Astrocyte (in vitro differentiated cells and primary cell): ENCODE data around the gene MPV17. TPM values are rescaled to one million over a fixed set of nuclear protein-coding genes. Genes with fewer than 3 reads are reported as not detected.
A peak's percentile ranks its signal among the peaks of the same experiment; 100 is the strongest.

Experiments used
- DNase-seq: peaks from one replicate; pipeline ENCODE4 v3.0.0-alpha.2; 2010; ENCODE audit warnings: low read depth
- FAIRE-seq: peaks from 2 replicates; lab custom pipeline; 2011; peaks lifted over from hg19 to GRCh38; lab: Jason Lieb, UNC
- H2AFZ ChIP-seq: 2 replicates; pipeline ENCODE4 v1.6.0; 2012; ENCODE audit warnings: low read depth, low read length, inconsistent platforms
- H3K27ac ChIP-seq: 2 replicates; pipeline ENCODE4 v1.5.1; 2011; ENCODE audit warnings: low read depth, low read length, inconsistent platforms
- H3K27me3 ChIP-seq: 2 replicates; pipeline ENCODE4 v1.6.0; 2011; ENCODE audit warnings: low read length, inconsistent platforms; ENCODE audit not compliant: insufficient read depth
- H3K36me3 ChIP-seq: 2 replicates; pipeline ENCODE4 v1.5.1; 2011; ENCODE audit warnings: low read length, inconsistent platforms; ENCODE audit not compliant: insufficient read depth
- H3K4me1 ChIP-seq: 2 replicates; pipeline ENCODE4 v1.5.1; 2011; ENCODE audit warnings: low read length, inconsistent platforms; ENCODE audit not compliant: insufficient read depth
- H3K4me2 ChIP-seq: 2 replicates; pipeline ENCODE4 v1.6.0; 2012; ENCODE audit warnings: low read length, inconsistent platforms
- H3K4me3 ChIP-seq: 2 replicates; pipeline ENCODE4 v1.5.1; 2011; ENCODE audit warnings: low read depth, mild to moderate bottlenecking, low read length, inconsistent platforms; ENCODE audit not compliant: insufficient read depth
- H3K79me2 ChIP-seq: 2 replicates; pipeline ENCODE4 v1.6.0; 2012; ENCODE audit warnings: mild to moderate bottlenecking, low read length, inconsistent platforms; ENCODE audit not compliant: insufficient read depth
- H3K9ac ChIP-seq: 2 replicates; pipeline ENCODE4 v1.6.0; 2012; ENCODE audit warnings: mild to moderate bottlenecking, low read length, inconsistent platforms
- H3K9me3 ChIP-seq: 2 replicates; pipeline ENCODE4 v1.5.1; 2012; ENCODE audit warnings: low read depth, mild to moderate bottlenecking, low read length, inconsistent platforms; ENCODE audit not compliant: insufficient read depth
- H4K20me1 ChIP-seq: 2 replicates; pipeline ENCODE4 v1.6.0; 2012; ENCODE audit warnings: low read length, inconsistent platforms; ENCODE audit not compliant: insufficient read depth
- H3K27ac Mint-ChIP-seq: one replicate; pipeline ENCODE4 v1.8.0; 2021; ENCODE audit warnings: mild to moderate bottlenecking, mixed read lengths; ENCODE audit not compliant: unreplicated experiment
- H3K27me3 Mint-ChIP-seq: one replicate; pipeline ENCODE4 v1.8.0; 2021; ENCODE audit warnings: low read depth, mixed read lengths; ENCODE audit not compliant: unreplicated experiment
- H3K36me3 Mint-ChIP-seq: one replicate; pipeline ENCODE4 v1.8.0; 2021; ENCODE audit warnings: low read depth, mixed read lengths; ENCODE audit not compliant: unreplicated experiment
- H3K4me1 Mint-ChIP-seq: one replicate; pipeline ENCODE4 v1.8.0; 2021; ENCODE audit warnings: low read depth, mixed read lengths; ENCODE audit not compliant: unreplicated experiment
- H3K4me3 Mint-ChIP-seq: one replicate; pipeline ENCODE4 v1.8.0; 2021; ENCODE audit warnings: mild to moderate bottlenecking, moderate library complexity, mixed read lengths; ENCODE audit not compliant: unreplicated experiment
- H3K9me3 Mint-ChIP-seq: one replicate; pipeline ENCODE4 v1.8.0; 2021; ENCODE audit warnings: mild to moderate bottlenecking, mixed read lengths; ENCODE audit not compliant: unreplicated experiment
- CTCF ChIP-seq: IDR thresholded peaks from 2 replicates; pipeline ENCODE4 v1.5.1; 2011; ENCODE audit warnings: low read depth, mild to moderate bottlenecking, inconsistent platforms, low read length, moderate library complexity; ENCODE audit not compliant: insufficient read depth
- EZH2 ChIP-seq: IDR thresholded peaks from 2 replicates; pipeline ENCODE4 v1.6.1; 2012; ENCODE audit warnings: mild to moderate bottlenecking, low read length, inconsistent platforms; ENCODE audit not compliant: insufficient read depth
- total RNA-seq: library from RNA; stranded (reverse); gene quantifications from 2 replicates; pipeline ENCODE4 v1.2.1, GENCODE V29; 2021

MPV17 gene
- total RNA-seq, 1 donor from 2014 or later: 54.0 TPM

GRCh38 chr2:27312152-27312551 lies 10.7 kb downstream of the MPV17 start:
- no peak overlapping the region for H3K4me2 ChIP-seq
- TF ChIP-seq EZH2 (no peak), CTCF (no peak)
- H4K20me1 ChIP-seq: peaks cover 45% of the 10 kb centered on the region
- peaks cover 4% of the 10 kb centered on the region for H3K9me3 Mint-ChIP-seq
- no peaks in the 10 kb centered on the region for H3K4me1 Mint-ChIP-seq
- DNase-seq (no peak), FAIRE-seq (no peak)
- no peak overlapping the region for H3K4me3 Mint-ChIP-seq
- H3K27me3 Mint-ChIP-seq: peaks cover 16% of the 10 kb centered on the region
- H3K27ac ChIP-seq: no peak overlapping the region
- no peak overlapping the region for H3K27ac Mint-ChIP-seq
- peaks cover 20% of the 10 kb centered on the region for H3K36me3 Mint-ChIP-seq
- H3K79me2 ChIP-seq: no peaks in the 10 kb centered on the region
- no peak overlapping the region for H2AFZ ChIP-seq
- peaks cover 16% of the 10 kb centered on the region for H3K27me3 ChIP-seq
- H3K36me3 ChIP-seq: no peaks in the 10 kb centered on the region
- no peak overlapping the region for H3K9ac ChIP-seq
- no peaks in the 10 kb centered on the region for H3K4me1 ChIP-seq
- no peak overlapping the region for H3K4me3 ChIP-seq
- no peaks in the 10 kb centered on the region for H3K9me3 ChIP-seq

GRCh38 chr2:27309651-27310050 lies 13.2 kb downstream of the MPV17 start:
- no peak overlapping the region for H3K27ac Mint-ChIP-seq
- FAIRE-seq: no peak
- H3K27me3 ChIP-seq: peaks cover 41% of the 10 kb centered on the region
- no peaks in the 10 kb centered on the region for H3K4me1 Mint-ChIP-seq
- H3K36me3 ChIP-seq: no peaks in the 10 kb centered on the region
- no peak for DNase-seq
- H3K79me2 ChIP-seq: no peaks in the 10 kb centered on the region
- H4K20me1 ChIP-seq: peaks cover 36% of the 10 kb centered on the region
- H3K9ac ChIP-seq: no peak overlapping the region
- H3K27ac ChIP-seq: no peak overlapping the region
- TF ChIP-seq CTCF (no peak), EZH2 (no peak)
- no peaks in the 10 kb centered on the region for H3K9me3 ChIP-seq
- H2AFZ ChIP-seq: no peak overlapping the region
- H3K4me3 Mint-ChIP-seq: no peak overlapping the region
- peaks cover 3% of the 10 kb centered on the region for H3K4me1 ChIP-seq
- H3K27me3 Mint-ChIP-seq: peaks cover 32% of the 10 kb centered on the region
- H3K9me3 Mint-ChIP-seq: peaks cover 4% of the 10 kb centered on the region
- H3K36me3 Mint-ChIP-seq: peaks cover 18% of the 10 kb centered on the region
- no peak overlapping the region for H3K4me3 ChIP-seq
- no peak overlapping the region for H3K4me2 ChIP-seq

- H3K4me2 ChIP-seq: peak within 1 kb of the TSS; percentile 30
- H3K27me3 Mint-ChIP-seq: peaks cover 36% of the 10 kb centered on the region
- peak; percentile 21 for DNase-seq
These were observed 14.5 kb downstream of the MPV17 start, which contains the start of gene UCN for GRCh38 chr2:27308359-27308881. Gene UCN, minus strand, starts transcription at chr2:27308445. Its CDS starts 550 bp downstream, at chr2:27307895.

More at GRCh38 chr2:27308359-27308881, 14.5 kb downstream of the MPV17 start, which contains the start of gene UCN:
- Histone ChIP-seq H2AFZ (no peak within 1 kb of the TSS), H3K79me2 (no peaks in the 10 kb centered on the region), H3K9ac (no peak within 1 kb of the TSS), H4K20me1 (peaks cover 34% of the 10 kb centered on the region), H3K27me3 (peaks cover 45% of the 10 kb centered on the region), H3K4me1 (peaks cover 3% of the 10 kb centered on the region), H3K36me3 (no peaks in the 10 kb centered on the region), H3K4me3 (no peak within 1 kb of the TSS), H3K27ac (no peak within 1 kb of the TSS), H3K9me3 (no peaks in the 10 kb centered on the region)
- Mint-ChIP-seq H3K36me3 (peaks cover 16% of the 10 kb centered on the region), H3K9me3 (peaks cover 4% of the 10 kb centered on the region), H3K27ac (no peak within 1 kb of the TSS), H3K4me1 (no peaks in the 10 kb centered on the region), H3K4me3 (no peak within 1 kb of the TSS)
- FAIRE-seq: no peak
- TF ChIP-seq EZH2 (no peak), CTCF (no peak)
